Loucy (cell line): Measurements from ENCODE around the gene ULK3.

Source experiments
- H2AFZ ChIP-seq: fragments of 200-600 bp; sonication (generic); 2 replicates; pipeline ENCODE4 v1.6.0; 2016; ENCODE audit warnings: antibody characterized with exemption, mild to moderate bottlenecking, low read length, moderate library complexity
- H3F3A ChIP-seq: fragments of 200-600 bp; 2 replicates; pipeline ENCODE4 v1.6.0; 2016; ENCODE audit warnings: antibody characterized with exemption, low read depth, mild to moderate bottlenecking
- H3K27me3 ChIP-seq: fragments of 200-600 bp; sonication (generic); 2 replicates; pipeline ENCODE4 v1.6.1; 2014; ENCODE audit warnings: low read length, mild to moderate bottlenecking; ENCODE audit not compliant: insufficient read depth, poor library complexity, severe bottlenecking
- H3K36me3 ChIP-seq: fragments of 200-600 bp; sonication (generic); 2 replicates; pipeline ENCODE4 v1.6.1; 2016; ENCODE audit warnings: low read length; ENCODE audit not compliant: insufficient read depth
- H3K4me1 ChIP-seq: fragments of 200-600 bp; sonication (generic); 2 replicates; pipeline ENCODE4 v1.5.1; 2014; ENCODE audit warnings: low read length, mild to moderate bottlenecking; ENCODE audit not compliant: insufficient read depth, poor library complexity, severe bottlenecking
- H3K4me2 ChIP-seq: fragments of 200-600 bp; sonication (generic); 2 replicates; pipeline ENCODE4 v1.6.0; 2014; ENCODE audit warnings: antibody characterized with exemption, low read length, low read depth, mild to moderate bottlenecking; ENCODE audit not compliant: poor library complexity, severe bottlenecking
- H3K4me3 ChIP-seq: fragments of 200-600 bp; sonication (generic); 2 replicates; pipeline ENCODE4 v1.5.1; 2014; ENCODE audit warnings: low read length, mild to moderate bottlenecking, mixed read lengths; ENCODE audit not compliant: poor library complexity, severe bottlenecking
- H3K79me2 ChIP-seq: fragments of 200-600 bp; sonication (generic); 2 replicates; pipeline ENCODE4 v1.6.1; 2014; ENCODE audit warnings: low read length; ENCODE audit not compliant: insufficient read depth
- H3K9ac ChIP-seq: fragments of 200-600 bp; sonication (generic); 2 replicates; pipeline ENCODE4 v1.6.0; 2014; ENCODE audit warnings: mild to moderate bottlenecking, low read depth, low read length, moderate library complexity; ENCODE audit not compliant: poor library complexity, severe bottlenecking
- H3K9me2 ChIP-seq: fragments of 200-600 bp; sonication (generic); replicated peaks from 2 replicates; pipeline ENCODE4 v1.6.1; 2016; ENCODE audit warnings: low read depth, low read length, mixed read lengths
- H3K9me3 ChIP-seq: fragments of 200-600 bp; sonication (generic); 2 replicates; pipeline ENCODE4 v1.6.1; 2014; ENCODE audit warnings: mild to moderate bottlenecking, antibody characterized with exemption, low read length, low read depth; ENCODE audit not compliant: insufficient read depth
- H4K20me1 ChIP-seq: fragments of 200-600 bp; sonication (generic); 2 replicates; pipeline ENCODE4 v1.6.0; 2014; ENCODE audit warnings: antibody characterized with exemption, low read length, mild to moderate bottlenecking; ENCODE audit not compliant: insufficient read depth, poor library complexity, severe bottlenecking
- CTCF ChIP-seq: fragments of 200-600 bp; sonication (generic); conservative IDR thresholded peaks from 2 replicates; pipeline ENCODE4 v1.5.1; 2014; ENCODE audit warnings: mild to moderate bottlenecking, antibody characterized with exemption, low read length
- EZH2phosphoT487 ChIP-seq: fragments of 200-600 bp; IDR thresholded peaks from 2 replicates; pipeline ENCODE4 v1.6.1; 2018; ENCODE audit warnings: antibody characterized with exemption, mild to moderate bottlenecking, moderate library complexity, borderline replicate concordance

The ULK3 gene

DNA sequence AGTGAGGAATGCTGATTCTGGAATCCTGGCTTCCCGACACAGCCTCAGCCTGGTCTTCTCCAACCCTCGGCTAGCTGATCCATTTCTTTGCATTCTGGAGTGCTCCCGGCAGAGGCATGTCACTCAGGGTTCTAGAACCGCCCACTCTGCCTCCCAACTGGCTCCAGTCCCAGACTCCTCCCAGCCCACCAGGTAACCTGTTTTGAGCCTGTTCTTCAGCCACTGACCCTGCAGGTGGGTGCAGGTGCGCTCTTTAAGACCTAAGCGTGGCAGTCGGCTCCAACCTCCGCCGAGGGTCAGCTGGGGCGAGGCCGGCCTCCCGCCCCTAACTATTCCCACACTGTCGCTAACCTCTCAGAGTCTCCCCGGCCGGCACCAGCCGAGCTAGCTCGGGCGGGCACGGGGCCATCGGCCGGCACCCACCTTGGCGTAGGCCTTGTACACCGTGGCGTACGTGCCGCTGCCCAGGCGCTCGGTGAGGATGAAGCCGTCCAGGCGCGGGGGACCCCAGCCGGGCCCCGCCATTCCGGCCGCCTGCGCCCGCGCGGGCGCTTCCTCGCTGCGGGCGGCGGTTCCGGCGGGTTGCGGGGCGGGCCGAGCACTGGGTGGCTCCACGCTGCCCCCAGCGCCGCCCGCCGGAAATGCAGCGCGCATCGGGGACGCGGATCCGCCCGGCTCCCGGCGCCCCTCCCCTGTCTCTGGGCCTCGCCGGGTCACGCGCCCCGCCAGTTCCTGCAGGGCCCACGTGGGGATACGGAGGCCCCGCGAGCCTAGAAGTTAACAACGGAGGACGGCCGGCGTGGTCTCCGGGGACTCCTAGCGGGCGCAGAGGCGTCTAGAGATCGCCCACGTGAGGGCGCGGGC is at the start of gene ULK3:
ULK3 (minus strand) TSS at position 576 of the 864 bp plus-strand sequence; CDS start at position 525, 51 bp downstream.
- Histone ChIP-seq H3K79me2 (peaks cover 21% of the 10 kb centered on the region), H2AFZ (peak within 1 kb of the TSS; percentile 94), H3K4me3 (peak within 1 kb of the TSS; percentile 94), H4K20me1 (peaks cover 3% of the 10 kb centered on the region), H3K4me2 (peak within 1 kb of the TSS; percentile 91), H3F3A (no peaks in the 10 kb centered on the region; the same call in 1 of the 2 replicates), H3K4me1 (peaks cover 40% of the 10 kb centered on the region), H3K9ac (peak within 1 kb of the TSS; percentile 92), H3K36me3 (peaks cover 11% of the 10 kb centered on the region; the same call in 1 of the 2 replicates), H3K27me3 (no peaks in the 10 kb centered on the region), H3K9me3 (no peaks in the 10 kb centered on the region), H3K9me2 (no peaks in the 10 kb centered on the region)
- TF ChIP-seq CTCF (peak; percentile 56), EZH2phosphoT487 (no peak)

DNA sequence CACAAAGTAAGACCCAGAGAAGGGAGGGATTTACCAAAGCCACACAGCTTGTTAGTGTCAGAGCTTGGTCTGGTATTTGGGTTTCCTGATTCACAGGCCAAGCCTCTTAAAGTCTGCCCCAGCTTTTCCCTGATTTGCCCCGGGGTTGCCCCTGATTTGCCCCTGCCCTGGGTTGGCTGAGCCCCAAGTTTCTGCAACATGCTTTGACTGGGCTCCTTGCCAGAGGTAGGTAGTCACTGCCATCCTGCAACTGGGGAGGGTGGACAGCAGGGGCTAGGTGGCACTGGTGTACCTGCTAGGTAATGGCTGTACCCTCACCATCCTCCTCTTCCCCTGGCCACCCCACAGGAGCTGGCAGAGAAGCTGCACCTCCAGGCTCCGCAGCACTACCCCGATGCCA is 49.4 kb upstream of the ULK3 start:
- no peaks in the 10 kb centered on the region for H3K9me3 ChIP-seq
- no peak overlapping the region for H3K9ac ChIP-seq
- H3K4me2 ChIP-seq, result no peak overlapping the region
- no peaks in the 10 kb centered on the region for H3K9me2 ChIP-seq
- peaks cover 18% of the 10 kb centered on the region for H3K79me2 ChIP-seq
- no peaks in the 10 kb centered on the region for H3K27me3 ChIP-seq
- H3K4me3 ChIP-seq, result no peak overlapping the region
- H4K20me1 ChIP-seq, result no peaks in the 10 kb centered on the region
- H2AFZ ChIP-seq, result no peak overlapping the region
- H3F3A ChIP-seq, result no peaks in the 10 kb centered on the region
- TF ChIP-seq CTCF (no peak), EZH2phosphoT487 (no peak)
- H3K4me1 ChIP-seq, result peaks cover 21% of the 10 kb centered on the region
- H3K36me3 ChIP-seq, result no peaks in the 10 kb centered on the region

DNA sequence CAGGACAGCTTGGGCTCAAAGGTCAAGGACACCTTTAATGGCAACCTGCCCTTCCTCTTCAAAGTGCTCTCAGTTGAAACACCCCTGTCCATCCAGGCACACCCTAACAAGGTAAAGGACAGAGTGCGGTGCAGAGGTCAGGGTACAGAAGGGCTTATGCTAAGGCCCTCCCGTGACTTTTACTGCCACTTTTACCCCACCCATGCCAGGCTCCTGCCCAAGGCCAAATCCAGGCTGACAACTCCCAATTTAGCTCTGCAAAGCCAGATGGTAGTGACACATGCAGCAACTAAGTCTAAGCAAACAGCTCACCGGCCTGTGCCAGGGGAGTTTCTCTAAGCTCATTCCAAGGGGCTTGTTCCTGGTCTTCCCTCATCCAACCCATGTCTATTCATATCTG is 48.5 kb upstream of the ULK3 start:
- Histone ChIP-seq H3K36me3 (no peaks in the 10 kb centered on the region), H2AFZ (no peak overlapping the region), H3K4me3 (peak overlapping the region; percentile 85), H4K20me1 (no peaks in the 10 kb centered on the region), H3F3A (no peaks in the 10 kb centered on the region), H3K27me3 (no peaks in the 10 kb centered on the region), H3K79me2 (peaks cover 18% of the 10 kb centered on the region), H3K4me1 (peaks cover 19% of the 10 kb centered on the region), H3K9ac (peak overlapping the region; percentile 90), H3K9me2 (no peaks in the 10 kb centered on the region), H3K4me2 (peak overlapping the region; percentile 64), H3K9me3 (no peaks in the 10 kb centered on the region)
- no peak for TF ChIP-seq EZH2phosphoT487
- no peak for TF ChIP-seq CTCF
